ENCODE results near the gene WDFY1.

The WDFY1 gene

DNA sequence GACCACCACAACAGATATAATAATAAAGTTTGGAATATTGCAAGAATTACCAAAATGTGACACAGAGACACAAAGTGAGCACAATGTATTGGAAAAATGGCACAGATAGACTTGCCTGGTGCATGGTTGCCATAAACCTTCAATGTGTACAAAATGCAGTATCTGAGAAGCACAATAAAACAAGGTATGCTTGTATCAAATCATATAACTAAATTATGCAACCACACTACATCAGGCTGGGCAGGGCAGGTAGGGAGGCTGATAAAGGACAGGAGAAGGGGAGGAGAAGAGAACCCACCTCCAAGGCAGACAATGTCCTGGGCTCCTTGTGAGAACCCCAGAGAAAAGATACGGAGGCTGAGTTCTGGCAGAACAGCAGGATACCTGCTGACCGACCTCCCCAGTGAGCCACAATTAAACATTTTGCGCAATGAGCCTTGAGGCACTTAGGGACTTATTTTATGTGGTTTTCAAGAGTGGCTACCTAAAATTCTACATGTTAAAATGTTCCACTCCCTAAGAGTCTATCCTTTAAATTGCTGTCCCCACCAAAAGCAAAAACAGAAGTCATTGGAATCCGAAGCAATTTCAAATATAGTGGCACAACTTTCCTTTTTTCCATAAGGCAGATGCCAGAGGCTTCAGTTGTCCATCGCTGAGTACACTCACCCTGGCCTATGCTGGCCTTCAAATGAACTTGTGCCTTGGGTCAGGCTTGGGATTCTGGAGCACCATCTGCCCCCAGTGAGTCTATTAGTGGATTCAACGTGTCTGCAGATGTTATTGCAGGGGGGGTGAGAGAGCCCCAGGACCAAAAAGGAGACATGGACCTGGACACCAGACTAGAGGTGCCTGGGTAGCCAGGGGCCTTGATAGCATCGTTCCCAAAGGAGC is 16.8 kb downstream of the WDFY1 start:
- no peak for DNase-seq

DNA sequence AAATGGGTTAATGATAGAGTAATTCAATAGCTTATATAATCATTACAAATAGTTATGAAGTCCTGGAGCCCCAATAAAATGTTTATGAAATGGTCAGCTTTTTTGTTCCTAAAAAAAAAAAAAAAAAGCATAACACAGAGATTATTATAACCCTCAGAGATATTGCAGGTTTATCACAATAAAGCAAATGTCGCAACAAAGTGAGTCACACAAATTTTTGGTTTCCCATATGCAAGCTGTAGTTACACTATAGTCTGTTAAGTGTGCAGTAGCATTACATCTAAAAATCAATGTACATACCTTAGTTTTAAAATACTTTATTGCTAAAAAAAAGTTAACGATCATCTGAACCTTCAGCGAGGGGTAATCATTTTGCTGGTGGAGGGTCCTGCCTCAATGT is 20.0 kb downstream of the WDFY1 start:
- no peak for DNase-seq

DNA sequence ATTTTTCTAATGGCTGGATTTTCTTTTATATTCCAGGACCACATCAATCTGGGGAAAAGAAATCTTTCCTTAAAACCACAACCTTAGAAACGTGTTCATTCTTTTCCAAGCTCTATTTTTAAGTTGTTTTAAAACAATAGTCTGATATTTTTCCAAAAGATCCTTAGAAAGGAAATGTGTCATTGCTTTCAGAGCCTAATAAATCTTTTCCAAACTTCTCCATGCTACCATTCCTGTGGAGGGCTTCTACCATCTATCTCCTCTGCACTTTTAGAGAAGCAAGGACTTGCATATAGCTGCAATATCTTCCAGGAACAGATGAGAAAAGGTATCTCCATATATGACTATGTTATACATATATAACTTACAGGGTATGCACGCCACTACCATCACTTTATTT is 21.2 kb downstream of the WDFY1 start:
- DNase-seq = no peak

- no peak for DNase-seq
These were observed 22.8 kb downstream of the WDFY1 start for GRCh38 chr2:223922308-223922707.

- DNase-seq = no peak
These were observed 23.9 kb downstream of the WDFY1 start for GRCh38 chr2:223921204-223921603.

- no peak for DNase-seq
These were observed 25.0 kb downstream of the WDFY1 start for GRCh38 chr2:223920109-223920508.

GRCh38 chr2:223918671-223919134 is 26.4 kb downstream of the WDFY1 start:
- DNase-seq = no peak

- no peak for DNase-seq
These were observed 28.8 kb downstream of the WDFY1 start for GRCh38 chr2:223916181-223916920.

DNA sequence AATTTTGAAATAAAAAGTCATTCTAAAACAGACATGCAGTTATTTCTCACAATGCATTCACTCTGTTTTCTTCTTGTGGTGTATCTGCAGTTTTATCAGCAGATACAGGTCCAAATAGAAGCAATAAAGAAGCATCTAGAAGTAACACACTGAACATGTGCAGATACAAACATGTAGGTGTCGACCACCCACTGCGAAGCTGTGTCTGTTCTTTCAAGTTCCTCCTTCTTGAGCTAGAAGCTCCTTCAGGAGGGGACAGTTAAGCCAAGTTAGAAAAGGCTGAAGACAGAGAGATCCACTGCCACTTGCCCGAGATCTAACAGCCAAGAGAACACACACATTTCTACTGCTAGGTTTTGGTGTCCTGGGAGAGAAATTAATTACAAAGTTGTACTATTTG is 30.1 kb downstream of the WDFY1 start:
- DNase-seq = no peak

DNA sequence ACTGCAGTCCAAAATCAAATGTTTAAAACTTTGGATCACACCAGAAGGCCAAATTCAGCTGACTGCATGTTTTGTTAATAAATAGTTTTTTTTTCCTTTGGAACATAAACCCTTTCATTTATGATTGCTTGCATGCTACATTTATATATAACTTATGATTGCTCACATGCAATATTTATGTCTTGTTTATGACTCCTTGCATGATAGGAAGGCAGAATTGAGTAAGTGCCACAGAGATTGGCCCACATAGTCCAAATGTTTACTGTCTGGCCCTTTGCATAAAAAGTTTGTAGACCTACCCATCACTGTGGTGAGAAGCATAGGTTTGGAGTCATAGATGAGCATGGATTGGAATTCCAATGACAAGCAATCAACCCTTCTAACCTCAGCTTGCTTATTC is 30.8 kb downstream of the WDFY1 start:
- DNase-seq = no peak

GRCh38 chr2:223909001-223909741 is 36.0 kb downstream of the WDFY1 start:
- DNase-seq = no peak

- DNase-seq = no peak
These were observed 36.7 kb downstream of the WDFY1 start for GRCh38 chr2:223908304-223908998.

DNA sequence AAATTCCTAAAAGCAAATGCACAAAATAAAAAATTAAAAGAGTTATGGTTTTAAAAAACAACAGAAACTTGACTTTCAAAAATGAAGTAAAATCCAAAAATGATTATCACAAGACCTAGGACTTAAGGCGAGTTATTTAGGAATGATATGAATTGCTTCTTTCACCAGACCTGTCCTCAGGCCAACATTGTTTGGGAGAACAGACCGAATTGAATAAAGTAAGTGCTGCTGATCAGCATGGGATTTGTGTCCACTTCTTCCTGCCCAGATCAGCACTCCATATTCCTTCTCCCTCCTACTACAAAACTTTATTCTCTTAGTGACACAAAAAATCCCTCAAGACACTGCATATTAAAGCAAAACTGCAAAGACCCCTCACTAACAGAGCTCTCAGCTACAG is 39.1 kb downstream of the WDFY1 start:
- no peak for DNase-seq

DNA sequence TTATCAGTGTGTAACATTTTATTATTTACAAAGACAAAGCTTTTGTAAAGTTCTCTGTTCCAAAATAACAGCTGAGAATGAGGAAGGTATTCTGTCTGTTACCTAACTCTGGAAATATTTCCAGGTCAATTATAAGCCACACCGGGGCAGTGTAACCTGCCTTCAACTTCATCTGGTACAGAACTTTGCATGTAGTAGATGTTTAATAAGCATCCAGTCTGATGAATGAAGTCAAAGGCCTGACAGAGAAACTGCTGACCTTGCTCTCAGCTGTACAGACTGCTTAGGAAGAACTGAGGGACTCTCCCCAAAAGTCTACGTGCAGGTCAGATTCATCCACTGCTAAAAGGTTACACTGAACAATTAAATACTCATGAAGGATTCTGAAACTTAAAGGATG is 43.3 kb downstream of the WDFY1 start:
- no peak for DNase-seq

- no peak for DNase-seq
These were observed 43.8 kb downstream of the WDFY1 start for GRCh38 chr2:223901311-223901710.

GRCh38 chr2:223900531-223900930 is 44.6 kb downstream of the WDFY1 start:
- DNase-seq = no peak

DNA sequence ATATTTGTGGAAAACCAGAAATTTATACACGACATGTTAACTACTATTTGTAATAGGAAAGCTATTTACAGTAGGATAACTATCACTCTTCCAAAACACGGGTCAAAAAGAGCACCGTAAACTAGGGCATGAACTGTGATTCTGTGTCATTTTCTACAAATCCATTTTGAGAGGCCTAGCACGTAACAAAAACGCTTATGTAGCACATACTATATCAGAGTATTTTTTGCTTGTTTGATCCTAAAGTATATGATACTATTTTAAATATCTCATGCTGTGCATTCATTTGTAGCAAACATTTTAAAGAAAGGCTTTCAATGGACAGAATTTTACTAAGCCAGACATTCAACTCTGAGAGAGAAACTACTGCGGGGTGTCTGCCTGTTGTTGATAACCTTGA is 45.1 kb downstream of the WDFY1 start:
- DNase-seq = no peak

DNA sequence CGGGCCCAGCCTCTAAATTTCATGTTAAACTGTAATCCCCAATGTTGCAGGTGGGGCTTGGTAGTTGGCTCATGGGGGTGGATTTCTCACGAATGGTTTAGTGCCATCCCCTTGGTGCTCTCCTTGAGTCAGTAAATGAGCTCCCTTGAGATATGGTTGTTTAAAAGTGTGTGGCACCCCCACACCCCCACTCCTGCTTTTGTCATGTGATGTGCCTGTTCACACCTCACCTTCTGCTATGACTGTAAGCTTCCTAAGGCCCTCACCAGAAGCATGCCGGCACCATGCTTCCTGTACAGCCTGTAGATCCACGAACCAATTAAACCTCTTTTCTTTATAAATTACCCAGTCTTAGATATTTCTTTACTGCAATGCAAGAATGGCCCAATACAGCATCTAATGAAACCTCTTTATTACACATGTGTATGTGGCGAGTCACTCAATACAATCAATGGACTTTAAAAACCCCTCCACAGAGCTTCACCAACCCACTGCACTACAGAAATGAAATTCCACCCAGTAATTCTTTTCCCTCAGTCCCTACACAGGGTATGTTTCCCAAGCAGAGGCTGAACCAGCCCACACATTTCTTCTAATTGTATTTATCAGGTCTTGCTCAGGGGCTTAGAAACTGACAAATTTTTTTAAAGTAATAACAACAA is 47.3 kb downstream of the WDFY1 start:
- DNase-seq = peak in 1 of 5 experiments; percentile 77

DNA sequence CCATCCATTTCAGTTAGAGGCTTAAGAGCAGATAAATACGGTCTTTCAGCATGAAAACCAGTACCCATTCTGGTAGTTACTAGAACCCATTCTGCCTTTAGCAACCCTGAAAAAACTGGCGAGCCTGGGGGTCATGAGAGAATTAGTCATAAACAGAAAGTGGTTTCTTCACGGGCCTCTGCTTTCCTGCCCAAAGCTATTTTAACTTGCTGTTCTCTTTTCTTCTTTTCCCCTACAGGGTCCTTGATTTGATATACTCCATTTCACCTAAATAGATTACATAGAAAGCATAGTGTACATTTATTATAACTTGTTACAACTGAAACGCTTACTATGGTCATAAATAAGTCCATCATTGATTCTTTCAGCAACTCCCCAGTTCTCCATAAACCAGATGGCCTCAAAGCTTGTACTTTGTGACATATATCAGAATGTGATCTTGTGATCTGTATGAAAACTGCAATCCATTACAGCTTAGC is 48.3 kb downstream of the WDFY1 start:
- DNase-seq = peak in 1 of 5 experiments; percentile 78

DNA sequence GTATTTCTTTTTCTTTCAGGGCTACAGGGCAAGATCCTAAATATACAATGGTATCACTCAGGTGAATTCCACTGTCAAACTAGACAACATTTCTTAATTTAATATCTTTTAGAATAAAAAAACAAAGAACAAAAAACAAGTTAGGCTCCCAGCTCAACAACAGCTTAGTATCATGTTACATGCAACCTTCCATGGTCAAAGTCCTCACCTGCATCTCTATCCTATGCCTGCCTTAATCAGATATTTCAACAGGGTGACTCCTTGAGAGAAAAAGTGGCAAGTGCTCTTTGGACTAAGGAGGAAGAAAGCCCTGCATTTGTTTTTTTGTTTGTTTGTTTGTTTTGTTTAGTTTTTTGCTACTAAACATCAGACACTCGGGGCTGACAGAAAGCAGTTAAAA is 50.2 kb downstream of the WDFY1 start:
- DNase-seq = no peak

GRCh38 chr2:223894009-223894408 is 51.1 kb downstream of the WDFY1 start:
- DNase-seq = no peak

- no peak for DNase-seq
These were observed 54.4 kb downstream of the WDFY1 start for GRCh38 chr2:223890721-223891120.
